Measurements from ENCODE around the gene APLP1. TPM values are rescaled to one million over a fixed set of nuclear protein-coding genes. Genes with fewer than 3 reads are reported as not detected.

The APLP1 gene
- total RNA-seq, 2 donors from 2014 or later = 3.6 to 38.0 TPM

- DNase-seq (ENCODE audit: low spot score) = no peak
- 9% methylated on average over 37 of the region's 42 CpGs for WGBS
Observed at GRCh38 chr19:35843676-35844481, 24.5 kb upstream of the APLP1 start.

GRCh38 chr19:35844482-35845214 is 23.7 kb upstream of the APLP1 start:
- intact Hi-C loops (cut with DNase I) = no loop called here
- Histone ChIP-seq H3K4me3 (no peak overlapping the region), H3K27me3 (replicated peaks; ENCODE audit: insufficient read depth) (peaks cover 20% of the 10 kb centered on the region)

More at GRCh38 chr19:35843676-35844481, 24.5 kb upstream of the APLP1 start:
- no peaks in the 10 kb centered on the region for H3K9me3 ChIP-seq
- no peak overlapping the region for H3K27ac ChIP-seq
- TF ChIP-seq POLR2AphosphoS5 (IDR thresholded peaks at IDR 0.05) (no peak), POLR2A (IDR thresholded peaks at IDR 0.05) (no peak), CTCF (IDR thresholded peaks at IDR 0.05) (no peak)
- H3K4me1 ChIP-seq (replicated peaks) = peaks cover 3% of the 10 kb centered on the region
- peaks cover 17% of the 10 kb centered on the region for H3K27me3 ChIP-seq (replicated peaks; ENCODE audit: insufficient read depth)
- H3K4me3 ChIP-seq = no peak overlapping the region
- no peaks in the 10 kb centered on the region for H3K36me3 ChIP-seq
- intact Hi-C loops (cut with DNase I) = no loop called here

GRCh38 chr19:35845215-35846037 is 22.9 kb upstream of the APLP1 start:
- Histone ChIP-seq H3K27me3 (replicated peaks; ENCODE audit: insufficient read depth) (peaks cover 20% of the 10 kb centered on the region), H3K4me3 (peak overlapping the region in 1 of 2 donors; percentile 9), H3K27ac (no peak overlapping the region), H3K4me1 (replicated peaks) (peaks cover 3% of the 10 kb centered on the region), H3K9me3 (no peaks in the 10 kb centered on the region), H3K36me3 (no peaks in the 10 kb centered on the region)
- WGBS = 3% methylated on average over 40 of the region's 63 CpGs
- DNase-seq (ENCODE audit: low spot score) = no peak
- intact Hi-C loops (cut with DNase I) = no loop called here
- no peak for TF ChIP-seq CTCF (IDR thresholded peaks at IDR 0.05)
- no peak for TF ChIP-seq POLR2AphosphoS5 (IDR thresholded peaks at IDR 0.05)
- TF ChIP-seq POLR2A (IDR thresholded peaks at IDR 0.05) = no peak

More at GRCh38 chr19:35844482-35845214, 23.7 kb upstream of the APLP1 start:
- H3K36me3 ChIP-seq = no peaks in the 10 kb centered on the region
- WGBS = 57% methylated on average over 16 of the region's 16 CpGs
- no peaks in the 10 kb centered on the region for H3K9me3 ChIP-seq
- peaks cover 3% of the 10 kb centered on the region for H3K4me1 ChIP-seq (replicated peaks)
- no peak for DNase-seq (ENCODE audit: low spot score)
- no peak overlapping the region for H3K27ac ChIP-seq
- TF ChIP-seq POLR2AphosphoS5 (IDR thresholded peaks at IDR 0.05) = no peak
- no peak for TF ChIP-seq POLR2A (IDR thresholded peaks at IDR 0.05)
- no peak for TF ChIP-seq CTCF (IDR thresholded peaks at IDR 0.05)

GRCh38 chr19:35846038-35846668 is 22.2 kb upstream of the APLP1 start:
- H3K27me3 ChIP-seq (replicated peaks; ENCODE audit: insufficient read depth) = peaks cover 20% of the 10 kb centered on the region
- 7% methylated on average over 9 of the region's 26 CpGs for WGBS
- H3K9me3 ChIP-seq = no peaks in the 10 kb centered on the region
- intact Hi-C loops (cut with DNase I) = no loop called here
- no peak for TF ChIP-seq CTCF (IDR thresholded peaks at IDR 0.05)
- H3K4me1 ChIP-seq (replicated peaks) = peaks cover 3% of the 10 kb centered on the region
- no peaks in the 10 kb centered on the region for H3K36me3 ChIP-seq
- H3K27ac ChIP-seq = no peak overlapping the region
- no peak for DNase-seq (ENCODE audit: low spot score)
- H3K4me3 ChIP-seq = peak overlapping the region in 1 of 2 donors; percentile 9
